Right ventricle myocardium inferior (tissue), 1 donor: ENCODE results near the gene CCER1. TPM values are rescaled to one million over a fixed set of nuclear protein-coding genes. Genes with fewer than 3 reads are reported as not detected.

Experiments used
- ATAC-seq: fragments of 200-7000 bp; cut with Tn5 transposase; one replicate; pipeline ENCODE4 v1.9.1; 2020; ENCODE audit warnings: mild to moderate bottlenecking, moderate library complexity
- DNase-seq: peaks from one replicate; pipeline ENCODE4 v3.0.0; 2021; ENCODE audit errors: missing footprints
- intact Hi-C: fragments of 100-400 bp; cut with DNase I; formaldehyde crosslinking; loops from one replicate; pipeline ENCODE4 v1.11.0; 2022
- total RNA-seq: library from RNA; stranded (reverse); fragmentation: NEBNext Ultra II Directional; extraction: Animal tissue kit (Norgen Biotek cat#: 25700); gene quantifications from one replicate; pipeline ENCODE4 v1.2.1, GENCODE V29; 2021
- donor health status: DM: no; HTN: yes; CAD: no; lungs with severe emphysema.

Gene CCER1
- total RNA-seq, 1 donor from 2014 or later = not detected

DNA sequence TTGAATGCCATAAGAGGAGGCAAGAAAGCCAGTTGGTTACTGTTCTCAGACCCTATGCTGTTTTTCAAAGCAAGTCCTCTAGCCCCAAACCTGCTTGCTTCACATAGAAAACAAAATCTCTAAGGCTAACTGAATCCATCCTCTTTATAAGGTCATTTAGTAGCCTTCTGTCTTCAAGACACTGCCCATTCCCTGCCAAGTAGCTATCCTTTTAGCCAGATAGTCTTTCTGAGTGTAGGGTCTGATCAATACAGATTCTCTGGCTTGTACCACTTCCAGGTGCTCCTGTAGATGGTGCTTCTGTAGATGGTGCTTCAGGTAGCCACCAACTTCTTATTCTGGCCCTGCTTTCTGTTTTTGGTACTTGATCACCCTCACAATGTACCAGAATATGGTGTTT is 15.9 kb upstream of the CCER1 start:
- ATAC-seq (no peak), DNase-seq (no peak)
- intact Hi-C loops = loop anchor here (10.0 kb wide), 1 partner anchor 204 kb away; no protein-coding TSS in a partner anchor

DNA sequence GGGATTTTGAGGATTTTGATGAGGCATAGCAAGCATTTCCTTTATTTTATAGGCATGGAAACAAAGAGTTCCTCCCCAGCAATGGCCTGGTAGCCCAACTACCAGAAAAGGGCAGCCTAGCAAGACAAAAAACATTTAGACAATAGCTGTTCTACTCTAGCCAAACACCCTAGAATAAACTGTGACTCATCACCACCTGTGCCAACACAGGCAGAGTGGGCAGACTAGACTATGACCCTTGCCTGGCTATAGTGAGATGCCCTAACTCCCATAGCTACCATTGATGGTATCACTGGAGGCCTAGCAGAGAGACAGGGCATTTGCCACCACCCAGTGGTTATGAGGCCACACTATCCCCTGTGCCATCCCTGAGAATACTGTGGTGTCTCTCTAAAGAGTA is 15.5 kb upstream of the CCER1 start:
- DNase-seq (no peak), ATAC-seq (no peak)
- intact Hi-C loops = loop anchor here (10.0 kb wide), 1 partner anchor 204 kb away; no protein-coding TSS in a partner anchor

DNA sequence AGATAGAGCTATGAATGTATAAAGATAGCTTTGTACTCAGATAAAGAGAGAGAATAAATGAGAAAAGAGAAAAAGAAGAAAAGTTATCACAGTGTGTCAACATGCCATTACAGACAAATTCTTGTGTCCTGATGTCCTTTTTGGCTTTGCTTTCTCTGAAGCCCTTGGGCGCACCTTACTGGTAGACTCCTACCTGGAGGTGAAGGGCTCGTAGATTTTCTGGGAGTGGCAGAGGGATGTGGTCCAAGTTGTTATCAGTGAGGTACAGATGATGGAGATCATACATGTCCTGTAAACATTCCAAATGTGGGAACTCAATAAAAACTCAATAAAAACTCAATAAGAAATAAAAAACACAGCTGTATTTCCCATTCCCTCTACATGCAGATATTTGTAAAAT is 14.9 kb upstream of the CCER1 start:
- DNase-seq (no peak), ATAC-seq (no peak)
- intact Hi-C loops = loop anchor here (10.0 kb wide), 2 partner anchors 205 to 1585 kb away; no protein-coding TSS in a partner anchor

DNA sequence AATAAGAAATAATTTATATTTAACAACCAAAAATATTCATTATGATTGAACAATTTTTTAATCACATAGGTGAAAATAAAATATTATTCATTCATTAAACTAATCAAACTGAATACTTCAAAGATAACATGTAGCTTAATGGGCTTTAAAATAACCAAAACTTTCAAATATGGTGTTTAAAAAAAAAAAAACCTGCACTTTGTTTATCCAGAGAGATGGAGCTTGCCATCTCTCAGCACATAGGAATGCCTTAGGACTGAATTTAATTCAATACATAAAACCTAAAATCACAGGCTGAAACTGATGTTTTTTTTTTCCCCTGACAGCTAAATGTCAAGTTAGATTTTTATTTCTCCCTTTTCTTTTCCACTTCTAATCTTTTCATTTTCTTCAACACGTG is 14.4 kb upstream of the CCER1 start:
- intact Hi-C loops = loop anchor here (10.0 kb wide), 1 partner anchor 1585 kb away; no protein-coding TSS in a partner anchor
- no peak for DNase-seq
- ATAC-seq = no peak

DNA sequence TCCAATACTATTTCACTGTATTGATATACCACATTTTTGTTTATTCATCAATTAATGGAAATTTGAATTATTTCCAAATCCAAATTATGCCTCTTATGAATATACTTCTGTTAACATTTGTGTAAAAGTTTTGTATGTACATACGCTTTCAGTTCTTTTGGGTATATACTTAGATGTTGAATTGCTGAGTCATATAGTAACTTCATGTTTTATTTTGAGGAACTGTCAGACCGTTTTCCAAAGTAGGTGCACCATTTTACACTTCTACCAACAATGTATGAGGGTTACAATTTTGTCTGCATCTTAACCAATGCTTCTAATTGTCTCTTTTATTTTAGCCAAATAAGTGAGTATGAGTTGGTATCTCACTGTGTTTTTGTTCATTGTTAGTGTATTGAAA is 10.2 kb upstream of the CCER1 start:
- no peak for DNase-seq
- ATAC-seq = no peak
- intact Hi-C loops = loop anchor here (10.0 kb wide), 1 partner anchor 1580 kb away; no protein-coding TSS in a partner anchor

DNA sequence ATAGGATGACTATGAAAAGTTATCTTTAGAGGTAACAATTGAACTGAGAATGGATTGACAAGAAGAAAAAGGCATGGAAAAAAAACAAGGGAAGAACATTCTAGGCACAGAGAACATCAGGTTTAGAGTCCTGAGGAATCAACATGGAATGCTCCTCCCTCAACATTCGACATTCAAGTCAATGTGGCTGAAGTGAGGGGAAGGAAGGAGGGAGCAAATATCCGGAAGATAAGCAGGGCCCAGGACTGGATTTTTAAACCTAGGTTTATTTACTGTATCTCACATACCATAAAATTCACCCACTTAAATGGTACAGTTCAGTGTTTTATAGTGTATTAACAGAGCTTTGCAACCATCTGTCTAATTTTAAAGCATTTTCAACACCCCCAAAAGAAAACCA is 9.6 kb upstream of the CCER1 start:
- ATAC-seq (no peak), DNase-seq (no peak)
- intact Hi-C loops = loop anchor here (10.0 kb wide), 1 partner anchor 1580 kb away; no protein-coding TSS in a partner anchor

DNA sequence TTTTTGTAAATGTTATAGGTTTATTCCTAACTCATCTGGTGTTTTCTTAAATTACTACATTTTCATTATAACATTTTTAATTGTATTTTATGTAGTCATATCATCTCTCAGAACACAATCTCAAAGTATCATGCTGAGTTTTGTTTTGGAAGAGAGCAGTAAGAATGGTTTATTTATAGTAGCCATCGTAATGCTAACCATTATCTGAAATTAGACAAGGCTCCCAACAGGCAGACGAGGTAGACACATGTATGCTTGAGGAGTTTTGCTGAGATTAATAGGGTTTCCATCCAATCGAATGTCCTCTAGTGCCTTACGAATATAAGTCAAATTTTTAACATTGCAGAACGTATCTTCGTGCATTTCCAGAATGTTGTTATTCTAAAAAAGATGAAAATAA is 9.0 kb upstream of the CCER1 start:
- DNase-seq (no peak), ATAC-seq (no peak)
- intact Hi-C loops = loop anchor here (10.0 kb wide), 1 partner anchor 1579 kb away; no protein-coding TSS in a partner anchor

DNA sequence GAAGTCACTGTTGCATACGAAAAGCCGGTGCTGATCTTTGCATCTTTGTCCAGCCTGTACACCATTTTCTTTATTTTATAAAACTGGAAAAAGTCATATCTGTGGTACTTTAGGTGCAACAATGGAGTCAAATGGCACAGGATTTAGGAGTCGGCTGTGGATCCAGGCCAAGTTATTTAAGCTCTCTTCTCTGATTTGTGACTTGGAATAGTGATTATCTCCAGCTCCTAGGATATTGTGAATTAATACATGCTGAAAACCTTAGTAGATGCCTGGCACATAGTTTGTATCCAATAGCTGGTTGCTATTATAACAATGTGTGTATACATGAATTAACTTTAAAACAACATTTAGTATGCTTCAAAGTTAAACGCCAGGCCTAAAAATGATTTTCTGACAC is 6.2 kb upstream of the CCER1 start:
- intact Hi-C loops = loop anchor here (10.0 kb wide), 1 partner anchor 1576 kb away; no protein-coding TSS in a partner anchor
- DNase-seq (no peak), ATAC-seq (no peak)

DNA sequence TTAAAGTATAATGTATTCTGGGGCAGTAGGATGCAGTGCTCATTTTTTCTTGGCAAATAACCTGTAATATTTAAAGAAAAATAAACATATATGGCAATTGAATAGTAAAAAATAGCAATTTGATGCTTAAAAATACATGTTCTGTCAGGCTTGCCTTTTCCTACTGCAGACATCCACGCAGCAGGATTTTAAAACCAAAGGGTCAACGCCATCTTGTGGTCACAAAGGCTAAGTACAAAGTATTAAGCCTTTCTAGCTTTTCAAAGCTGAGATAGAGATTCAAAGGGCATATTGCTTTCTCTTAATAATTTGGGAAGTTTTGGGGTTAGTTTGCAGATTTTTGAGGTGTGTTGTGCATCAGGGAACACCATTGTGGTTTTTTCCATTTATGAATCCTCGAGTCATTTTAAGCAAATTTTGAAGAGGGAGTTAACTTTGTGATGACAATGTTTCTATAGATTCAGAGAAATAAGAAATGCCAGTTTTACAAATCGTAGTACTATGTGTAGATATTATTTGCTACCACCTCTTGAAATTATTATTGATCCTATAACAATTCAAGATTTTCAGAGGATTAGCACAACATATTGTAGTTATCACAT is 4.7 kb upstream of the CCER1 start:
- intact Hi-C loops = loop anchor here (10.0 kb wide), 1 partner anchor 1575 kb away; no protein-coding TSS in a partner anchor
- DNase-seq = no peak
- ATAC-seq = no peak

DNA sequence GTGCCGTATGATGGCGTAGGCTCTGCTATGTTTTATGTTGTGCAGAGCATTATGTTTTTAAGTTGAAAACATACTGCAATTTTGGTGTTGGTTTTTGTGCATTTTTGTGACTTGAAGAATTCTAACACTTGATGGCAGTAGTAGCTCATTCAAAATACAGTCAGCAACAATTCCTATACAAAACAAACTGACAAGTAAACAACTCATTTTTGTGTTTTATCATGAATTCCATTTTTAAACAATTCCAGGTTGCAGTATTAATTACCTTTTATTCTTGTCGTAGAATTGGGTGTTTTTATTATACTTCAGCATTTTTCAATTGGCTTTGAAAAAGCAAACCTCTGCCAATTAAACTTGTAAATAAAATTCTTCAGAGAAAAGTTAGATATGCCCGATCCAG is 4.1 kb upstream of the CCER1 start:
- ATAC-seq (no peak), DNase-seq (no peak)
- intact Hi-C loops = no loop called here

DNA sequence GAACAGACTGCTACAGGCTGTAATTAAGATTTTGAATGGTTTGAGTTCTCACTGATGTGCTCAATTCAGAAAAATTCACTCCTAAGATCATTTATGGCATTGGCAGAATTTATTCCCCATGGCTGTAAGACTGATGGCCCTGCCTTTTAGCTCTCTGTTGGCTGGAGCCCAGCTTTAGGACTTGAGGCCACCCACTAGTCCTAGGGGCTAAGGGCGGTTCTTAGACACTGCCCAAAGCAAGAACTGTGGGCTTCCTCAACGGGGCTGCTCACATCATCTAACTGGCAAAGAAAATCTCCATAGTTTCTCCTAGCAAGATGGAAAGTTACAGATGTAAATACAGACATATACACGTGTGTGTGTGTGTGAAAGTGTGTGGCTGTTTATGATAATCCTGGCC is 3.4 kb upstream of the CCER1 start:
- no peak for DNase-seq
- no peak for ATAC-seq
- intact Hi-C loops = no loop called here

DNA sequence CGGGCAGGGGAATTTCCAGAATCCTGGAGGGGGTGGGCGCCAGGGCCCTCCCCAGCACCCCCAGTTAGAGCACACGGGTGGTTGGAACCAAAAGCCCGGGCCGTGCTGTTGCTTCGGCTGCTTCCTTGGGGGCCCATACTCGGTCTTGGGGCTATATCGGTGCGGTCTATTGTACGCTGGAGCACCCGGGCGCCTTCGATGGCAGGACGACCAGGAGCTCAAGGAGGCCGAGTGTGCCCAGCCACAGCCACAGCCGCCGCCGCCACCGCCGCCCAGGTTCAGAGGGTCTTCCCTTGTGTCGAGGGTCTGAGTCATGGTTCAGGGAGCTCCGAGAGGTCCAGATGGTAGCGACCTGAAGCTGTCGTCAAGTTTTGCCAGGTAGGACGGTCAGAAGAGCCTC is 548 bp downstream of the CCER1 start:
- DNase-seq (no peak), ATAC-seq (no peak)
- intact Hi-C loops = no loop called here

DNA sequence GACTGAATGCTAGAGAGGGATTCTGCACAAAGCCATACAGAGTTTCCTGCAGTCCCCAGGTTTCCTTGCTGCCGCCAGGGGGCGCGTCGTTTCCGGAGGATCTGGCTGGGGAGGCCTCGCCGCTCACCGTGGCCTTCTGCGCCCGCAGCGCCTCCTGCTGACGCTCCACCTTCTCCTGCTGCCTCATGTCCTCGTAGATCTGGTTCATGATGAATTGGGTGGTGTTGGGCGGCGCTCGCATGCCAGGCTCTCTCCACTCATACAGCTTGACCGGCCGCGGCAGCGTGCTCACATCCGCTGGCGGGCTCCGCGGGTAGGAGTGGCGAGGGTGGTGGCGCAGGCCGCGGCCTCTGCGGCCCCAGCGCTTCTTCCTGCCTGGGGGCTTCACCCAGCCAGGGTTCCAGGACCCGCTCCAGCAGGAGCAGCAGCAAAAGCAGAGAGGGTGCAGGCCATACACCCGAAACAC is 987 bp downstream of the CCER1 start:
- DNase-seq = peak; percentile 63
- no peak for ATAC-seq

DNA sequence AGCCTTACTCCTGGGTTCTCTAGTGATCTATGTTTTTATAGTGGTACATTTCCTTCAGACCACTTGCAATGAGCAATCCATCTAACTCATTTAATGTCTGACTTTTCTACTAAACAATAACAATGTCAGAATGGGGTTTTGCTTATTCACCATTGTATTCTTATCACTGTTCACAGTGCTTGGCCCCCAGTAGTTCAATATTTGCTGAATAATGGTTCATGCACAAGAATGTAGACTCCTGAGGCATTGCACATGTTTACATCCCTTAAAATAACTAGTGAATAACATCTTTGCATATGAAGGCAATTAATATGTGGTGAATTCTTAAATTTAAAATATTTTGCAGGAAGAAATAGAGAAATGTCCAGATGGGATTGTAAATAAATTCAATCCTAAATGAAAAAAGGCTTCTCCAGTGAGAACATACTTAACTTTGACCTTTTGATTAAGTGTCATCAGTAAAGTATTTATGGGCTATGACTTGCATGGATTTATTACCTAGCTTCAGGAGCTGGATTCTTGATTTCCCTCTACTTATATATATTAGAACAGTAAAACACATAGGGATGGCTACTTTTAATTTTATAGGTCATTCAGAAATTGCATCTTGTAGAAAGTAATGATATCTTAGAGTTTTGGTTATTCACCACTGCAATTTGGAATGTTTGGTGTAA is 3.4 kb downstream of the CCER1 start:
- intact Hi-C loops = no loop called here
- no peak for DNase-seq
- no peak for ATAC-seq

More for the DNA sequence above, 987 bp downstream of the CCER1 start:
- intact Hi-C loops = no loop called here

DNA sequence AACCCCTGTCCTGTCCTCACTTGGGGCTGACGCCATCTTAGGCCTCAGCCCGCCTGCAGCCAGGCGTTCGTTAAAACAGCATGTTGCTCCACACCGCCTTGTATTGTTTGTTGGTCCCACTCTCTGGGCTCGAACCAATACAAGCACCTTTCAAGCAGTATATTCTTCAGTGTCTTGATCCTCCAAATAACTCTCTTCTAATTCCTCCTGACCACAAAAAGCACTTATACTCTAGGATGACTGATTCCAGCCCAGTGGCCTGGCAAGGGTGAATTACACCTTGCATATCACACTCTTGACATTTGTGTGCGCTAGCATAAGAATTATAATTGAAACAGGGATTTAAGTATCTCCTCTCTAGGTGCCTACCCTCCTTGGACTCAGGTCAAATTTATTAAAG is 7.1 kb downstream of the CCER1 start:
- intact Hi-C loops = no loop called here
- no peak for ATAC-seq
- DNase-seq = no peak

DNA sequence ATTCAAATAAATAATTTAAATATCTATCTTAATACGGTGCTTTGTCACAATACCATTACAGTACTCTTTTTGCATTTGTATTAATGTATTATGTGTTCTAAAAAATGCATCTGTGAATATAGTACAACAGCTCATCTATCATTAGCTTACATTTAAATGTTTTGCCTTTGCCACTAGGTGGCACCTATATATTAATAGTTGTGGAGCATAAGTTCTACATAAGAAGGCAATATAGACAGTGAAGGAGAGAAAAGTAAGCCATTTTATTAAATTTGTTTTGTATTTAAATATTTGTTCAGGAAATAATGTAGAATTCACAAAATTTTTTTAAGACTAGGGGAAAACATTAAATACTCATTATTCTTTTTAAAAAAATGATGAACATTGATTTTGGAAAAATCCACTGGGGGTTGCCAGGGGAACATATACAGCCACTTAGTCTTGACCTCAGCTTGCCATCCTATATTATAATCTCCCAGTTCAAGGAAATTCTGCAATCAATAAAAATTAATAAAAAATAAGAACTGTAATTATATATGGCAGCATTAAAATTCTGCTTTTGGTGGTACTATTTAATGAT is 9.8 kb downstream of the CCER1 start:
- intact Hi-C loops = no loop called here
- ATAC-seq = no peak

DNA sequence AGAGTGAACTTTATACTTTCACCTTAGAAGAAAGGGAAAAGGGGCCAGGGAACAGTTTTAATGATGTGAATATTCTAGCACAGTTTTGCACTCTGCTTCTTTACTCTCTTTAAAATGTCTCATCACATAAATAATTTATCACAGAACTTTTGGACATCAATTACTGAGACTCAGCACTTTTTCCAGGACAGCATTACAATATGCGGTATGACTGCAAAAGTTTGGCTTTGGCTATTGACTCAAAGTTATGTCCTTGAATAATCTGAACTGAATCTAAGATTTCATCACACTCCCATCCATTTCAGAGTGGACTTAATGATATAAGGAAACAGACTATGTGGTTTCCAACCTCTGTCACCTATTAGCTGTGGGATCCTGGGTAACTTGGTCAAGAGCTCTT is 11.7 kb downstream of the CCER1 start:
- no peak for DNase-seq
- ATAC-seq = no peak
- intact Hi-C loops = no loop called here

More for the DNA sequence above, 9.8 kb downstream of the CCER1 start:
- no peak for DNase-seq

DNA sequence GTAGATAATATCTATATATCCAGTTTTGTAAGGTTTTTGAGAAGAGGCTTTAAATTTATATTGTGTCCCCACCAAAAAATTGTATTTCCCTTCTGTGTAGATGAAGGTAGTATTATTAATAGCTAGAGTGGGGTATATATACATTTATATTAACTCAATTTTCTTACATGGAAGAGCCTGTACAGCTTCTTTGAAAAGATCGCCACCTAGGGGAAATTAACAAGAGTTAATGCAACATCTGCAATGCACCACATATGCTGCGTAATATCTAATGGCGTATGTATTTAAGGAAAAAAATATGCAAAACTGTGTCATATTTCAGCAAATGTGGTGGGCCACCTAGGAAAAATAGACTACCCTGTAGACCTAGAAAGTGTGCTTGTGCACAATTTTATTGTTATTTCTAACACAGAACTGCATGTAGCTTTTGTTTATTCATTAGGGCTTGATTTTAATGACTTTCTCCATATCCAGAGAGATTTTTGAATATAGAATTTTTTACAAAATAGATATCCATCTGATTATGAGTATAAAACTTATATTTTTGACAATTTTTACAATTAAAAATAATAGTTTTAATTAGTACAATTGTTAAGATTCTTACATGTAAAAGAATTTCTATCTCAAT is 14.0 kb downstream of the CCER1 start:
- DNase-seq (no peak), ATAC-seq (no peak)
- intact Hi-C loops = no loop called here

DNA sequence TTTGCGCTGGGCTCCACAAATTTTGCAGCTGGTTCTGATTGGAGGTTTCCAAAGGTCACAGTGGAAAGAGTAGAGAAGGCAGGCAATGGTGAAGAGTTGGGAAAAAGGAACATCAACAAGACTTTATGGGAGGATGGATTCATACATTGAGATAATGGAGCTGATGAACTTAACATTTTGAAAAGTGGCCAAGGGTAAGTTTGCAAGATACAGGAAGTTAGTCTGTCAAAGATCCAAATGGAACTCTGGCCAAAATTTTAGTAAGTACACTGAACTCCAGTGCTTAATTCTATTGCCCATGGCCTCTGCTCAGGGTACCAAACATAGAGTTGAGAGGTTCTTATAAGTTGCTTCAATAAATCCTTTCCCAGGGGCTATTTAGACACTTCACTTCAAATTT is 15.6 kb downstream of the CCER1 start:
- intact Hi-C loops = no loop called here
- ATAC-seq (no peak), DNase-seq (no peak)
